GM12878 (cell line): ENCODE data around the gene ALDH1A3. TPM values are rescaled to one million over a fixed set of nuclear protein-coding genes. Genes with fewer than 3 reads are reported as not detected.

Source experiments
- ATAC-seq: fragments of 200-7000 bp; cut with Tn5 transposase; 3 replicates; pipeline ENCODE4 v1.9.1; 2020; ENCODE audit warnings: mild to moderate bottlenecking, moderate library complexity
- BruUV-seq: library from RNA; stranded (reverse); fragments of 400-500 nt; replicated peaks from 2 replicates; lab custom pipeline; 2021; lab: Mats Ljungman, UMichigan
- CTCF ChIA-PET: fragments of 300-600 bp; sonication (Branson Sonifier 250); formaldehyde crosslinking; extraction: SDS; loops from one replicate; lab custom pipeline; 2021; ENCODE audit warnings: inconsistent platforms; lab: Yijun Ruan, JAX
- POLR2A ChIA-PET: fragments of 350-600 bp; formaldehyde crosslinking; extraction: SDS; loops from one replicate; lab custom pipeline; 2021; ENCODE audit warnings: inconsistent platforms; lab: Charles Lee
- RAD21 ChIA-PET: fragments of 300-600 bp; sonication (Branson Sonifier 250); formaldehyde crosslinking; loops from one replicate; lab custom pipeline; 2023; ENCODE audit warnings: antibody characterized with exemption; ENCODE audit not compliant: unreplicated experiment; lab: Charles Lee
- SMC1A ChIA-PET: fragments of 300-600 bp; sonication (Branson Sonifier 250); formaldehyde crosslinking; loops from one replicate; lab custom pipeline; 2023; ENCODE audit not compliant: unreplicated experiment, uncharacterized antibody; lab: Charles Lee
- DNase-seq: peaks from one replicate; pipeline ENCODE4 v3.0.0-alpha.2; 2011; ENCODE audit warnings: low read depth, low spot score
- FAIRE-seq: peaks from 3 replicates; lab custom pipeline; 2011; peaks lifted over from hg19 to GRCh38; lab: Jason Lieb, UNC
- H2AFZ ChIP-seq: 2 replicates; pipeline ENCODE4 v1.6.0; 2011; ENCODE audit warnings: low read depth, low read length, control low read depth; ENCODE audit not compliant: control insufficient read depth
- H3K27ac ChIP-seq: 2 replicates; pipeline ENCODE4 v1.5.1; 2011; ENCODE audit warnings: control low read depth; ENCODE audit not compliant: control insufficient read depth, insufficient read depth
- H3K27me3 ChIP-seq, 2 experiments: replicated peaks in 1 of 2; 2 replicates each; pipeline versions ENCODE4 v1.6.0 to v1.6.1; 2011; ENCODE audit warnings: low read length in 1 of 2; ENCODE audit not compliant: control insufficient read depth in 2 of 2, insufficient read depth in 2 of 2
- H3K36me3 ChIP-seq, 2 experiments: 2 replicates each; pipeline ENCODE4 v1.5.1; 2011; ENCODE audit warnings: low read length in 1 of 2; ENCODE audit not compliant: control insufficient read depth in 2 of 2, insufficient read depth in 2 of 2
- H3K4me1 ChIP-seq: 2 replicates; pipeline ENCODE4 v1.6.1; 2011; ENCODE audit warnings: mild to moderate bottlenecking, low read length, moderate library complexity, mixed read lengths; ENCODE audit not compliant: control insufficient read depth, insufficient read depth
- H3K4me2 ChIP-seq: 2 replicates; pipeline ENCODE4 v1.6.0; 2011; ENCODE audit warnings: control low read depth; ENCODE audit not compliant: control insufficient read depth, insufficient read depth
- H3K4me3 ChIP-seq: fragments of 200-600 bp; sonication (generic); 2 replicates; pipeline ENCODE4 v1.5.1; 2016
- H3K79me2 ChIP-seq: 2 replicates; pipeline ENCODE4 v1.6.0; 2011; ENCODE audit warnings: low read length; ENCODE audit not compliant: control insufficient read depth, insufficient read depth
- H3K9ac ChIP-seq: 2 replicates; pipeline ENCODE4 v1.8.0; 2011; ENCODE audit warnings: low read length, control low read depth, mixed read lengths; ENCODE audit not compliant: control insufficient read depth, insufficient read depth
- H3K9me3 ChIP-seq: replicated peaks from 3 replicates; pipeline ENCODE4 v1.5.1; 2011; ENCODE audit warnings: mild to moderate bottlenecking, low read length; ENCODE audit not compliant: control insufficient read depth, insufficient read depth
- H4K20me1 ChIP-seq: 2 replicates; pipeline ENCODE4 v1.6.0; 2011; ENCODE audit not compliant: control insufficient read depth, insufficient read depth
- BMI1 ChIP-seq: fragments of 450-650 bp; IDR thresholded peaks from 2 replicates; pipeline ENCODE4 v1.6.1; 2016; ENCODE audit warnings: mild to moderate bottlenecking, moderate library complexity, borderline replicate concordance
- CREM ChIP-seq: IDR thresholded peaks from 2 replicates; pipeline ENCODE4 v1.6.1; 2014; ENCODE audit warnings: antibody characterized with exemption, low read depth
- CTCF ChIP-seq, 3 experiments: IDR thresholded peaks in 2 of 3; conservative IDR thresholded peaks in 1 of 3; 2 replicates each; pipeline ENCODE4 v1.5.1; 2011; ENCODE audit warnings: low read depth in 3 of 3, low read length in 3 of 3, mild to moderate bottlenecking in 3 of 3, control low read depth in 2 of 3, moderate library complexity in 2 of 3, inconsistent platforms in 1 of 3, mixed read lengths in 1 of 3; ENCODE audit not compliant: control insufficient read depth in 2 of 3, insufficient read depth in 1 of 3; ENCODE audit errors: extremely low read depth in 1 of 3
- HDAC6 ChIP-seq: fragments of 200-600 bp; sonication (generic); IDR thresholded peaks from one replicate; pipeline ENCODE4 v1.8.0; 2017; ENCODE audit warnings: antibody characterized with exemption; ENCODE audit not compliant: unreplicated experiment
- JUND ChIP-seq: IDR thresholded peaks from 2 replicates; pipeline ENCODE4 v1.6.1; 2012; ENCODE audit warnings: low read depth, mild to moderate bottlenecking, low read length, improper control_type of control experiment, moderate library complexity
- SIN3A ChIP-seq: IDR thresholded peaks from 2 replicates; pipeline ENCODE4 v1.6.1; 2012; ENCODE audit warnings: low read depth, low read length, improper control_type of control experiment
- SREBF2 ChIP-seq: IDR thresholded peaks from 2 replicates; pipeline ENCODE4 v1.6.1; 2012; ENCODE audit warnings: mild to moderate bottlenecking, low read length
- ZBED1 ChIP-seq: IDR thresholded peaks from 2 replicates; pipeline ENCODE4 v1.6.1; 2016; ENCODE audit warnings: borderline replicate concordance
- WGBS: methylation state at CpG from one replicate; pipeline ENCODE4 v1.1.6; 2016; ENCODE audit warnings: low lambda C conversion rate; ENCODE audit not compliant: insufficient replicate concordance, insufficient coverage; ENCODE audit errors: missing lambda C conversion rate; 5-methylcytosine and 5-hydroxymethylcytosine counted together
- in situ Hi-C: fragments of 300-500 bp; cut with MboI; formaldehyde crosslinking; loops from 9 replicates; pipeline ENCODE4 v1.14.3; 2018; ENCODE audit warnings: mixed read lengths
- intact Hi-C: fragments of 100-400 bp; cut with micrococcal nuclease; formaldehyde crosslinking; loops from one replicate; pipeline ENCODE4 v1.14.2; 2022; ENCODE audit not compliant: unreplicated experiment
- polyA plus RNA-seq, 11 experiments: library from polyadenylated mRNA; depleted of rRNA in 4 of 11; unstranded in 6 of 11; stranded (reverse) in 5 of 11; fragments of >200 nt; fragmentation: Nextera tagmentation in 4 of 11; fragmentation: Illumina TruSeq in 1 of 11; extraction: Ambion mirVana in 4 of 11; extraction: Trizol in 1 of 11; gene quantifications; 1 replicate in 1 of 11; 2 replicates in 10 of 11; pipeline versions ENCODE4 v1.2.1 to v1.2.3, GENCODE V29; 2011 to 2016; ENCODE audit warnings: inconsistent platforms in 2 of 11, missing spikeins in 2 of 11, low read depth in 1 of 11
- total RNA-seq, 4 experiments: library from RNA; depleted of rRNA in 3 of 4; stranded (reverse); fragments of >200 nt in 3 of 4; fragmentation: Illumina TruSeq in 1 of 4; extraction: Trizol in 1 of 4; gene quantifications; 2 replicates each; pipeline versions ENCODE4 v1.2.1 to v1.2.3, GENCODE V29; 2013 to 2021

The ALDH1A3 gene
- total and polyA plus RNA-seq, 10 of the 15 experiments (the other 5 are each of a cell fraction or from before 2014, with no cell fraction given), result 0.06 to 0.69 (median 0.18) TPM

DNA sequence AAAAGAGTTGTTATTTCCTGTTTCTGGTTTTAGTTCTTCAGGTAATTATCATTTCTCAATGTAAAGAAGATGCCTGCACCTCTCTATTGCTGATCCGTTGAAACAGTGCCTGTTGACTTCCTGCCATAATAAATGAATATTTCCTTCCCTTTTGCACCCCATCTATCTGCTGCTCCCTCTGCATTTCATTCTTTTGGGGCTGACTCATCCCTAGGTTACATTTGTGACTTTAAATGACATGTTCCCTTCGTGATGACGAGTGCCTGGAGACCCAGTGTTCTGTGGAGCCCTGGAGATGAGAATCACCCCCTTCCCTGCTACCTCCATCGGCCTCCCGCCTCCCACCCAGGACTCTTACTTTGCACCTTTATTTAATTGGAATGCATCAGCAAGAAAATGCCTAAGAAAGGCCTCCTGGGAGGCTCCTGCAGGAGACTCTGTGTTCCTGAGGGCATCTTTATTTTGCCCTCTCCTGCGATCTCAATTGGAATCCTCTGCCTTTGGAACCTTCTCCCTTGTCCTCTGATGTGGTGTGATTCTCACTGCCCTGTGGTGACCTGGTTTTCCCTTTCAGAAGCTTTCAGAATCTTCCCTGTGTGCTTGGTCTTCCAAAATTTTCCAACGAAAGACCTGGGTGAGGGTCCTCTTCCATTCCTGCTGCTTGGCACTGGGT lies 53.2 kb downstream of the ALDH1A3 start:
- H3K4me3 ChIP-seq, result no peak overlapping the region
- 86% methylated on average over 7 of the region's 7 CpGs for WGBS
- ChIA-PET RAD21 (interaction anchor here (1.9 to 2.0 kb wide), 2 partner anchors 11 to 15 kb away, joined by 5 read pairs; no protein-coding TSS in a partner anchor), CTCF (interaction anchor here (1.9 to 4.0 kb wide), 2 partner anchors 11 to 75 kb away, joined by 5 to 33 read pairs; no protein-coding TSS in a partner anchor), POLR2A (interaction anchor here (0.6 to 2.8 kb wide), 4 partner anchors 11 to 93 kb away, joined by 4 to 17 read pairs (median 6); no protein-coding TSS in a partner anchor), SMC1A (interaction anchor here (1.8 kb wide), 1 partner anchor 15 kb away, joined by 11 read pairs; no protein-coding TSS in a partner anchor)
- peaks cover 25% of the 10 kb centered on the region for H3K79me2 ChIP-seq
- no peak for ATAC-seq
- H3K36me3 ChIP-seq, result peaks cover 4 to 28% of the 10 kb centered on the region in 2 experiments
- intact Hi-C loops, result no loop called here
- TF ChIP-seq JUND (no peak), BMI1 (no peak)
- H3K9me3 ChIP-seq, result no peaks in the 10 kb centered on the region
- in situ Hi-C loops, result loop anchor here (25.0 kb wide), 1 partner anchor 1421 kb away; no protein-coding TSS in a partner anchor
- 0 out of 2 replicates have a peak, but pooled peaks cover 2% of the 10 kb centered on the region for H4K20me1 ChIP-seq
- no peak overlapping the region for H2AFZ ChIP-seq
- DNase-seq, result no peak
- no TSS peak for BruUV-seq
- peaks cover 68% of the 10 kb centered on the region for H3K4me1 ChIP-seq
- no peaks in the 10 kb centered on the region for H3K27me3 ChIP-seq
- no peak overlapping the region for H3K9ac ChIP-seq
- peak overlapping the region; percentile 9; the same call in 1 of the 2 replicates for H3K27ac ChIP-seq
- no peak for FAIRE-seq
- H3K4me2 ChIP-seq, result peak overlapping the region; percentile 38; the same call in 1 of the 2 replicates

- peak overlapping the region; percentile 12; the same call in 1 of the 2 replicates for H3K9ac ChIP-seq
- no peak for TF ChIP-seq ZBED1
- no peak for TF ChIP-seq SREBF2
- TF ChIP-seq CREM, result no peak
- TF ChIP-seq HDAC6, result no peak
- TF ChIP-seq CTCF (IDR thresholded peaks at IDR 0.05 in 2 of 3, conservative IDR thresholded peaks at IDR 0.05 in 1 of 3; ENCODE audit: control insufficient read depth in 2 of 3, extremely low read depth in 1 of 3, insufficient read depth in 1 of 3, low read depth in 3 of 3, low read length in 3 of 3), result no peak
- no peak for TF ChIP-seq SIN3A
Measured at GRCh38 chr15:100934166-100934565, 54.5 kb downstream of the ALDH1A3 start.

More at GRCh38 chr15:100934166-100934565, 54.5 kb downstream of the ALDH1A3 start:
- BruUV-seq, result no TSS peak
- ChIA-PET POLR2A (interaction anchor here (0.7 to 2.8 kb wide), 3 partner anchors 12 to 1614 kb away, joined by 4 to 17 read pairs (median 14); no protein-coding TSS in a partner anchor), SMC1A (interaction anchor here (0.7 to 2.5 kb wide), 7 partner anchors 9 to 72 kb away, joined by 3 to 11 read pairs (median 6); no protein-coding TSS in a partner anchor), CTCF (interaction anchor here (0.9 to 4.0 kb wide), 5 partner anchors 10 to 73 kb away, joined by 4 to 33 read pairs (median 12); partner anchors contain the start of gene LRRK1), RAD21 (interaction anchor here (0.7 to 2.3 kb wide), 9 partner anchors 9 to 1009 kb away, joined by 3 to 9 read pairs (median 4); no protein-coding TSS in a partner anchor)
- no peak for DNase-seq
- H3K27ac ChIP-seq, result peak overlapping the region; percentile 54
- H3K36me3 ChIP-seq, result peaks cover 1 to 25% of the 10 kb centered on the region in 2 experiments
- peak overlapping the region; percentile 59 for H3K4me2 ChIP-seq
- intact Hi-C loops (no loop called here), in situ Hi-C loops (loop anchor here (25.0 kb wide), 1 partner anchor 1422 kb away; no protein-coding TSS in a partner anchor)
- H3K79me2 ChIP-seq, result peaks cover 29% of the 10 kb centered on the region
- H4K20me1 ChIP-seq, result 0 out of 2 replicates have a peak, but pooled peaks cover 2% of the 10 kb centered on the region
- H3K4me3 ChIP-seq, result no peak overlapping the region
- no peaks in the 10 kb centered on the region for H3K27me3 ChIP-seq
- H3K9me3 ChIP-seq, result no peaks in the 10 kb centered on the region
- peaks cover 63% of the 10 kb centered on the region for H3K4me1 ChIP-seq
- no peak overlapping the region for H2AFZ ChIP-seq
- no peak for FAIRE-seq
- no peak; the same call in 2 of the 3 replicates for ATAC-seq
